HEK293T (cell line): Measurements from ENCODE around the gene PLA1A.

Experiments used
- ARNT ChIP-seq: fragments of 450-650 bp; IDR thresholded peaks from 2 replicates; pipeline ENCODE4 v1.6.1; 2017; ENCODE audit warnings: mild to moderate bottlenecking
- BHLHE40 ChIP-seq: fragments of 450-650 bp; IDR thresholded peaks from 2 replicates; pipeline ENCODE4 v1.6.1; 2016; ENCODE audit warnings: mild to moderate bottlenecking, moderate library complexity, borderline replicate concordance
- CTBP1 ChIP-seq: fragments of 450-650 bp; IDR thresholded peaks from 2 replicates; pipeline ENCODE4 v1.6.1; 2016; ENCODE audit warnings: borderline replicate concordance
- FOXA1 ChIP-seq: fragments of 450-650 bp; IDR thresholded peaks from 2 replicates; pipeline ENCODE4 v1.6.1; 2016; ENCODE audit warnings: mild to moderate bottlenecking
- FOXM1 ChIP-seq: fragments of 450-650 bp; IDR thresholded peaks from 2 replicates; pipeline ENCODE4 v1.6.1; 2017; ENCODE audit warnings: mild to moderate bottlenecking, borderline replicate concordance
- L3MBTL2 ChIP-seq: fragments of 450-650 bp; conservative IDR thresholded peaks from 2 replicates; pipeline ENCODE4 v1.6.1; 2016; ENCODE audit warnings: mild to moderate bottlenecking
- LEF1 ChIP-seq: fragments of 450-650 bp; IDR thresholded peaks from 2 replicates; pipeline ENCODE4 v1.6.1; 2017; ENCODE audit warnings: mild to moderate bottlenecking, borderline replicate concordance
- NFRKB ChIP-seq: fragments of 450-650 bp; IDR thresholded peaks from 2 replicates; pipeline ENCODE4 v1.6.1; 2016; ENCODE audit warnings: mild to moderate bottlenecking, moderate library complexity
- SP1 ChIP-seq: fragments of 450-650 bp; IDR thresholded peaks from 2 replicates; pipeline ENCODE4 v1.6.1; 2017
- ZNF384 ChIP-seq: fragments of 450-650 bp; IDR thresholded peaks from 2 replicates; pipeline ENCODE4 v1.6.1; 2016
- TF ChIP-seq, protein P1 (sequence below): fragments of 450-650 bp; IDR thresholded peaks from 2 replicates; pipeline ENCODE4 v1.6.1; 2016

DNA sequence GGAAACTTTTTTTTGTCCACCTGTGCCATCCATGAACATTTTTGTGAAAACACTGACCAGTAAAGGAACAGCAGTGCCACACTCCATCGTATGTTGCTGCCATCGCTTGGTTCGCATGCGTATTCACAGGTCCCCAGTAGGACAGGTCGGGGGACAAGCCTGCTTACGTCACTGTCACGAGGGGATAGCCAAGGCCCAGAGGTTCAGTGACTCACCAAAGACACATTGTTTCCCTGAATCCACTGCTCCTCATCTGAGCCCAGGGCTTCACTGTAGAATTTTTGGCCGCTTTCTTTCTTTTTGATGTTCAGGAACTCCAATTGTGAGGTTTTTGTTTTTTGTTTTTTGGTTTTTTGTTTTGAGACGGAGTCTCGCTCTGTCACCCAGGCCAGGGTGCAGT is 12.5 kb upstream of the PLA1A start:
- no peak for TF ChIP-seq NFRKB
- TF ChIP-seq CTBP1 = no peak
- TF ChIP-seq FOXM1 = no peak
- TF ChIP-seq SP1 = no peak
- no peak for TF ChIP-seq FOXA1
- TF ChIP-seq, protein P1, sequence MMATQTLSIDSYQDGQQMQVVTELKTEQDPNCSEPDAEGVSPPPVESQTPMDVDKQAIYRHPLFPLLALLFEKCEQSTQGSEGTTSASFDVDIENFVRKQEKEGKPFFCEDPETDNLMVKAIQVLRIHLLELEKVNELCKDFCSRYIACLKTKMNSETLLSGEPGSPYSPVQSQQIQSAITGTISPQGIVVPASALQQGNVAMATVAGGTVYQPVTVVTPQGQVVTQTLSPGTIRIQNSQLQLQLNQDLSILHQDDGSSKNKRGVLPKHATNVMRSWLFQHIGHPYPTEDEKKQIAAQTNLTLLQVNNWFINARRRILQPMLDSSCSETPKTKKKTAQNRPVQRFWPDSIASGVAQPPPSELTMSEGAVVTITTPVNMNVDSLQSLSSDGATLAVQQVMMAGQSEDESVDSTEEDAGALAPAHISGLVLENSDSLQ = no peak
- TF ChIP-seq LEF1 = no peak
- no peak for TF ChIP-seq ARNT
- TF ChIP-seq BHLHE40 = no peak
- no peak for TF ChIP-seq ZNF384
- TF ChIP-seq L3MBTL2 = no peak
